ENCODE data around the gene CDT1.
A peak's percentile ranks its signal among the peaks of the same experiment; 100 is the strongest.

Gene CDT1

GRCh38 chr16:88804552-88805339, 1.2 kb downstream of the CDT1 start:
- Histone ChIP-seq H3K36me3 (ENCODE audit: insufficient read depth, low read length) (peaks cover 33% of the 10 kb centered on the region; the same call in 1 of the 2 replicates), H3K9me3 (ENCODE audit: low read depth, low read length) (no peaks in the 10 kb centered on the region), H3K9ac (ENCODE audit: insufficient read length) (peak overlapping the region; percentile 76), H3K4me3 (peak overlapping the region; percentile 78), H3K27ac (no peak overlapping the region)
- TF ChIP-seq EZH2 (IDR thresholded peaks at IDR 0.05) (no peak), POLR2AphosphoS5 (IDR thresholded peaks at IDR 0.05; ENCODE audit: borderline replicate concordance, low read depth, low read length) (no peak; the same call in 1 of the 2 replicates), FOXP2 (optimal IDR thresholded peaks at IDR 0.05; ENCODE audit: control extremely low read depth, extremely low read length, insufficient read depth) (no peak)
- DNase-seq (ENCODE audit: low read depth, low spot score), result no peak

GRCh38 chr16:88805340-88805715, 1.7 kb downstream of the CDT1 start:
- no peak for DNase-seq (ENCODE audit: low read depth, low spot score)
- Histone ChIP-seq H3K9me3 (ENCODE audit: low read depth, low read length) (no peaks in the 10 kb centered on the region), H3K4me3 (peak overlapping the region; percentile 78), H3K36me3 (ENCODE audit: insufficient read depth, low read length) (peaks cover 33% of the 10 kb centered on the region; the same call in 1 of the 2 replicates), H3K27ac (no peak overlapping the region), H3K9ac (ENCODE audit: insufficient read length) (no peak overlapping the region)
- TF ChIP-seq POLR2AphosphoS5 (IDR thresholded peaks at IDR 0.05; ENCODE audit: borderline replicate concordance, low read depth, low read length) (no peak), EZH2 (IDR thresholded peaks at IDR 0.05) (no peak), FOXP2 (optimal IDR thresholded peaks at IDR 0.05; ENCODE audit: control extremely low read depth, extremely low read length, insufficient read depth) (no peak)

- Histone ChIP-seq H3K27ac (no peak overlapping the region), H3K4me3 (no peak overlapping the region), H3K36me3 (ENCODE audit: insufficient read depth, low read length) (peaks cover 33% of the 10 kb centered on the region; the same call in 1 of the 2 replicates), H3K9me3 (ENCODE audit: low read depth, low read length) (no peaks in the 10 kb centered on the region), H3K9ac (ENCODE audit: insufficient read length) (no peak overlapping the region)
- TF ChIP-seq POLR2AphosphoS5 (IDR thresholded peaks at IDR 0.05; ENCODE audit: borderline replicate concordance, low read depth, low read length) (no peak), FOXP2 (optimal IDR thresholded peaks at IDR 0.05; ENCODE audit: control extremely low read depth, extremely low read length, insufficient read depth) (no peak), EZH2 (IDR thresholded peaks at IDR 0.05) (no peak)
- no peak for DNase-seq (ENCODE audit: low read depth, low spot score)
These were observed 2.4 kb downstream of the CDT1 start for GRCh38 chr16:88805887-88806393.

GRCh38 chr16:88806491-88807111, 3.0 kb downstream of the CDT1 start:
- Histone ChIP-seq H3K4me3 (no peak overlapping the region), H3K27ac (no peak overlapping the region), H3K9ac (ENCODE audit: insufficient read length) (no peak overlapping the region), H3K36me3 (ENCODE audit: insufficient read depth, low read length) (peaks cover 33% of the 10 kb centered on the region; the same call in 1 of the 2 replicates), H3K9me3 (ENCODE audit: low read depth, low read length) (no peaks in the 10 kb centered on the region)
- DNase-seq (ENCODE audit: low read depth, low spot score), result no peak
- TF ChIP-seq FOXP2 (optimal IDR thresholded peaks at IDR 0.05; ENCODE audit: control extremely low read depth, extremely low read length, insufficient read depth) (no peak), EZH2 (IDR thresholded peaks at IDR 0.05) (no peak), POLR2AphosphoS5 (IDR thresholded peaks at IDR 0.05; ENCODE audit: borderline replicate concordance, low read depth, low read length) (no peak)

GRCh38 chr16:88807142-88807625, 3.6 kb downstream of the CDT1 start:
- no peak overlapping the region for H3K27ac ChIP-seq
- TF ChIP-seq FOXP2 (optimal IDR thresholded peaks at IDR 0.05; ENCODE audit: control extremely low read depth, extremely low read length, insufficient read depth) (no peak), POLR2AphosphoS5 (IDR thresholded peaks at IDR 0.05; ENCODE audit: borderline replicate concordance, low read depth, low read length) (no peak), EZH2 (IDR thresholded peaks at IDR 0.05) (no peak)

GRCh38 chr16:88807626-88808453, 4.3 kb downstream of the CDT1 start:
- H3K27ac ChIP-seq, result no peak overlapping the region
- H3K9ac ChIP-seq (ENCODE audit: insufficient read length), result no peak overlapping the region
- H3K36me3 ChIP-seq (ENCODE audit: insufficient read depth, low read length), result peaks cover 33% of the 10 kb centered on the region; the same call in 1 of the 2 replicates
- H3K9me3 ChIP-seq (ENCODE audit: low read depth, low read length), result no peaks in the 10 kb centered on the region
- H3K4me3 ChIP-seq, result no peak overlapping the region
- no peak for DNase-seq (ENCODE audit: low read depth, low spot score)
- no peak for TF ChIP-seq EZH2 (IDR thresholded peaks at IDR 0.05)
- no peak for TF ChIP-seq FOXP2 (optimal IDR thresholded peaks at IDR 0.05; ENCODE audit: control extremely low read depth, extremely low read length, insufficient read depth)
- TF ChIP-seq POLR2AphosphoS5 (IDR thresholded peaks at IDR 0.05; ENCODE audit: borderline replicate concordance, low read depth, low read length), result no peak

More at GRCh38 chr16:88807142-88807625, 3.6 kb downstream of the CDT1 start:
- peaks cover 33% of the 10 kb centered on the region; the same call in 1 of the 2 replicates for H3K36me3 ChIP-seq (ENCODE audit: insufficient read depth, low read length)
- no peak for DNase-seq (ENCODE audit: low read depth, low spot score)
- H3K9me3 ChIP-seq (ENCODE audit: low read depth, low read length), result no peaks in the 10 kb centered on the region
- H3K4me3 ChIP-seq, result no peak overlapping the region
- no peak overlapping the region for H3K9ac ChIP-seq (ENCODE audit: insufficient read length)

- Histone ChIP-seq H3K4me3 (no peak overlapping the region), H3K36me3 (ENCODE audit: insufficient read depth, low read length) (peaks cover 33% of the 10 kb centered on the region; the same call in 1 of the 2 replicates), H3K9ac (ENCODE audit: insufficient read length) (no peak overlapping the region), H3K27ac (peak overlapping the region; percentile 50; the same call in 1 of the 2 replicates), H3K9me3 (ENCODE audit: low read depth, low read length) (no peaks in the 10 kb centered on the region)
- DNase-seq (ENCODE audit: low read depth, low spot score), result no peak
- TF ChIP-seq FOXP2 (optimal IDR thresholded peaks at IDR 0.05; ENCODE audit: control extremely low read depth, extremely low read length, insufficient read depth) (no peak), POLR2AphosphoS5 (IDR thresholded peaks at IDR 0.05; ENCODE audit: borderline replicate concordance, low read depth, low read length) (peak; percentile 39), EZH2 (IDR thresholded peaks at IDR 0.05) (no peak)
These were observed 5.6 kb downstream of the CDT1 start for GRCh38 chr16:88809068-88809675.
